Stimulated activated CD4-positive, alpha-beta T cell treated with anti-CD3 and anti-CD28 coated beads, Interleukin-1b, Interleukin-23, amount 100 ng/mL, for 4 hours (primary cell): ENCODE data around the gene SLC2A3.
A peak's percentile ranks its signal among the peaks of the same experiment; 100 is the strongest.
"Not testable (repeated sequence)": the region's sequence is repeated elsewhere in the genome, so short reads cannot be mapped to it uniquely, and the experiment has no call there.

Experiments
- DNase-seq, 2 donors: peaks; one replicate each; pipeline ENCODE4 v3.0.0-alpha.2; 2020; ENCODE audit warnings: low read depth in 2 of 2

The SLC2A3 gene

DNA sequence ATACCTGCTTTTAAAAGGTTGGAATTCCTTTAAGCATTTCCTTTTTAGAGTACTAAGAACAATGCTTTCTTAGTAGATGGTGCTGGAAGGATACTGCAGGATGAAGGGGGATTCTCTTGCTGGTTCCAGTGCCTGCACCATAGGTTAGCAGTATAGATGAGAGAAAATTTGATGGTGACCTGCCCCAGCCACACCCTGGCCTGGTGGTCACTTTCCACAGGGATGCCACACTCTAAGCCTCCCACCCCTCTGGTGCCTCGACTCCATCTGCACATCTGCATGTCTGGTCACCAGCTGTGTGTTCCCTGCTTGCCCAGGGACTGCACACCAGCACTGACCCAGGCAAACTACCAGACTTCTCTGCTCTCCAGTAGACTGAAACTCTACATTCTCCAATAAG, 19.1 kb downstream of the SLC2A3 start:
- DNase-seq: no peak

DNA sequence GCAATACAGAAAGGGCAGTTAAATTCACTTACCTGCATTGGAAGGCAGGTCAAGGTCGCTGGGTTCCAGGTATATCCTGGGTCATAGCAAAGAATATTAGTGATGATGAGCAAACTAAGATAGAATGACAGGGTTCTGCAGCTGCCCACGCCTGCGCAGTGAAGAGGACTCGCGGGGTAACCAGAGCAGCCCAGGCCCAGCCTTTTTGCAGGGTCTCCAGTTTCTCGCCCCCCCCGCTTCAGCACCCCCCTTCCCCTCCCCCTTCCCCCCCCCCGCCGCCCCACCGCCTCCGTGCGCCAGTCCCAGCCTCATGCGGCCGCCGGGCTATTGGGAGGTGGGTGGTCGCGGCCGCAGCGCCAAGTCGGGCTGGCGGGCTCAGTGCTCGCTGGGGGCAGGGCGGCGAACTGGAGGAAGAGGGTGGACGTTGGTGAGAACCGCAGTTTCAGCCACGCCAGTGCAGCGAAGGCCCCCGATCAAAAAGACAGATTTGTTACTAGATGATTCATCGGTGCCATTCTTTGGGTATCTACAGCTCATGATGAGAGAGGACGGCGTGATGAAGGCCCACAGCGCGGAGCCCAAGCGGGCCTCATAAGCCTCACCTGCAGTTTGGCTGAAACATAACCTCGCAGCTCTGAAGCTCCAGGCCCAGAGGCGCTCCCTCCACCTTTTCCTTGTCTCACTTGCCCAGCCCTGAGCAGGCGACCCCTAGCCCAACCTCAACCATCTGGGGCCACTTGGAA, 20.2 kb downstream of the SLC2A3 start:
- DNase-seq: no peak

DNA sequence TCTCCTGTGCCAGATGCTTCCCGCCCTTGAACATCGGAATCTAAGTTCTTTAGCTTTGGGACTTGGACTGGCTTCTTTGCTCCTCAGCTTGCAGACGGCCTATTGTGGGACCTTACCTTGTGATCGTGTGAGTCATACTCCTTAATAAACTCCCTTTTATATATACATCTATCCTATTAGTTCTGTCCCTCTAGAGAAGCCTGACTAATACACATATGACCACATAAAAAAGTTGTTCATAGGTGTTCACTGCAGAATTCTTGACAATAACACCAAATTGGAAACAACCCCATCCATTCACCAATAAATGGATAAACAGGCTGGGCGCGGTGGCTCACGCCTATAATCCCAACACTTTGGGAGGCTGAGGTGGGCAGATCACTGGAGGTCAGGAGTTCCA, 25.9 kb downstream of the SLC2A3 start:
- DNase-seq: not testable (repeated sequence)

DNA sequence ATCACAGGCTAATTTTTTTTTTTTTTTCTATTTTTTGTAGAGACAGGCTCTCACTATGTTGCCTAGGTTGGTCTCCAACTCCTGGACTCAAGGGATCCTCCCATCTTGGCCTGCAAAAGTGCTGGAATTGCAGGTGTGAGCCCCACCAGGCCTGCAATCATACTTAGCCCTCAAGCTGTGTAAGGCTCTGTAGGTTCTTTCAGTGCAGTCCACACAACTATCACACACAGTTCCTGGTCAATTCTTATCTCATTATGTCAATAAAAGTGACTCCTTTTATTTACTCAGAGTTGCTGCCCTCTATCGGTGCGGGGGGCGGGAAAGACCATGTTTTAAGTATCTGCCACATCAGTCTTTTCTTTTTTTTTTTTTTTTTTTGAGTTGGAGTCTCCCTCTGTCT, 29.0 kb downstream of the SLC2A3 start:
- DNase-seq: peak in 1 of 2 donors; percentile 18

DNA sequence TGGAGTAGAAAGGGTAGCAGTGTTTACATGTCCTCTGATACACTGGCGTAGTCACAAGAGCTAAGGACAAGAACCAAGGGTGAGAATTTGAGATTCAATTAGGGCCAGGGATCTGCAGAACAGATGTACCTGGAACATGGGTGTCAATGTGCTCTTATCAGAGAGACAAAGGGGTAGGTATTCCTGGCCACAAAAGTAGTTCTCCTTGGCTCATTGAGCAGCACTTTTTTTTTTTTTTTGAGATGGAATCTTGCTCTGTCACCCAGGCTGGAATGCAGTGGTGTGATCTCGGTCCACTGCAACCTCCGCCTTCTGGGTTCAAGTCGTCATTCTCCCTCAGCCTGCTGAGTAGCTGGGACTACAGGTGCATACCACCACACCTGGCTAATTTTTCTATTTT, 29.7 kb downstream of the SLC2A3 start:
- not testable (repeated sequence) for DNase-seq

DNA sequence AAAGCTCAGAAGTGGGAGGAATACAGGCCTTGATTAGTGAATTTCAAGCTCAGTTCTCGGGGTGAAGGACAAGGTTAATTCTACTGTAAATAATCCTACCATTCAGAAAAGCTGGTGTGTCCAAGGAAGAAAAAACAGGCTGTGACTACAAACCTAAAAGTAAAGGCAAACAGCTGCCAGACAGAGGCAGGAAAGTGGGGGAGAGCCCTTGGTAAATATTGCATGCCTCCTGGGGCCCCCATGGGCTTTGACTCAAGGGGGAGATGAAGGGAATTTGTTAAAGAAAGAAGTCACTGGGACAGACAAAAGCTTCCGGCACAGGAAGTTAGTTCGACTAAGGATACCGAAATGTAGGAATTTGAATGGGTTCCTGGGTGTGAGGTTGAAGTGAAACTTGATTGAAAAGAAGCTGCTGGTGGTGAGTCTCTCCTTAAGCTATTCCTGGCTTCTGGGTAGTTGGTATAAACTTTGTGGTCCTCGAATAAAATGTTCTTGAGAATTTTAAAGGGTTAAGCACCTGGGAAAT, 30.3 kb downstream of the SLC2A3 start:
- DNase-seq: not testable (repeated sequence)

DNA sequence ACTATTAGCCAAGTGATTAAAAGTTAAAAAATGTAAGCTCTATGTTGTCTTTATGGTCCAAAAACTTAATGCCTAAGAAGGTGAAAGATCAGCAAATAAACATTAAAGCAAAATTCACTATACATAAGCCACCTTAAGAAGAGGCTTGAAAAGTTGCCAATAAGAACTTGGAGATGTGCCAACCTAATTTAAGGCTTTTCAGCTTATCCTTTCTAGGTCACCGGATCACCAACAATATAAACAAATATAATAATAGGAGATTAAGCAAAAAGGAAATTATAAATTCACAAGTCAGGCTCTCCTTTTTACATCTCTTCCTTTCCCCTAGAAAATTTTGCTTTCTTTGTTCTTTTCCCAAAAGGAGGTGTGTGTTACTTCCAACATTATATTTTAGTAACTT, 30.9 kb downstream of the SLC2A3 start:
- no peak for DNase-seq

DNA sequence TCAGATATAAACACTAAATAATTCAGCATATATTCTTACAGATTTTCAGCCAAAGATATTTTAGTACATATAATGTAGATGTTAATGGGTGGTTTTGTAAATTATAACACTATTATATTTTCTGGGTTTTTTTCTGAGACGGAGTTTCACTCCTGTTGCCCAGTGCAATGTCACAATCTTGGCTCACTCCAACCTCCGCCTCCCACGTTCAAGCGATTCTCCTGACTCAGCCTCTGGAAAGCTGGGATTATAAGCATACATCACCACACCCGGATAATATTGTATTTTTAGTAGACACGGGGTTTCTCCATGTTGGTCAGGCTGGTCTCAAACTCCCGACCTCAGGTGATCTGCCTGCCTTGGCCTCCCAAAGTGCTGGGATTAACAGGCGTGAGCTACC, 33.6 kb downstream of the SLC2A3 start:
- not testable (repeated sequence) for DNase-seq

DNA sequence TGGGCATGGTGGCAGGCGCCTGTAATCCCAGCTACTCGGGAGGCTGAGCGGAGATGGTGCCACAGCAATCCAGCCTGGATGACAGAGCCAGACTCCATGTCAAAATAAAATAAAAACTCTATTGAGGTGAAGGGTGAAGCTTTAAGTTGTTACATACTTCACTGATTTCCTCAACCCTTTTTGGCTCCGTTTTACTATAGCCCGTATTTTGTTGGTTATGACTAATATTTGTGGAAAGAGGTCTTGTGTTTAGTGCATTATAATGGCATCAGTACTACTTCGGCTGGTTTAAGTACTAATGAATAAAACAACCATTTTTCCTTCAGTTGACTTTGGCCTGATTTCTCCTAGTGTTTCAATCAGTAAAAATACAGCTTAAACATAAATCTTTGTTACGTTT, 36.2 kb downstream of the SLC2A3 start:
- DNase-seq: no peak

DNA sequence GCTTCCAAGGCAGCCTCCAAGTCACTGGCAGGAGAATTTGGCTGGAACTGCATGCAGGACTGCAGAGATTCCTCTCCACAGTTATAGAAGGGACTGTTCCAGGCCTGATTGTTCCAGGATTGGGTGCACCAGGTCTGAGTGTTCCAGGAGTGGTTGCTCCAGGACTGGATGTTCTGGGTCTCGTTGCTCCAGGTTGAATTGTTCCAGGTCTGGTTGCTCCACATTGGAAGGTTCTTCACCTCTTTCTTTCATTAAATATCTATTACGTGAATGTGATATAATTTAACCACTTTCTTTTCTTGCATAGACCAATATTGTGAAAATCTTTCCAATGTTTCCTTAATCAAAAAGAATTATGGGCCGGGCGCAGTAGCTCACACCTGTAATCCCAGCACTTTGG, 39.3 kb downstream of the SLC2A3 start:
- not testable (repeated sequence) for DNase-seq

DNA sequence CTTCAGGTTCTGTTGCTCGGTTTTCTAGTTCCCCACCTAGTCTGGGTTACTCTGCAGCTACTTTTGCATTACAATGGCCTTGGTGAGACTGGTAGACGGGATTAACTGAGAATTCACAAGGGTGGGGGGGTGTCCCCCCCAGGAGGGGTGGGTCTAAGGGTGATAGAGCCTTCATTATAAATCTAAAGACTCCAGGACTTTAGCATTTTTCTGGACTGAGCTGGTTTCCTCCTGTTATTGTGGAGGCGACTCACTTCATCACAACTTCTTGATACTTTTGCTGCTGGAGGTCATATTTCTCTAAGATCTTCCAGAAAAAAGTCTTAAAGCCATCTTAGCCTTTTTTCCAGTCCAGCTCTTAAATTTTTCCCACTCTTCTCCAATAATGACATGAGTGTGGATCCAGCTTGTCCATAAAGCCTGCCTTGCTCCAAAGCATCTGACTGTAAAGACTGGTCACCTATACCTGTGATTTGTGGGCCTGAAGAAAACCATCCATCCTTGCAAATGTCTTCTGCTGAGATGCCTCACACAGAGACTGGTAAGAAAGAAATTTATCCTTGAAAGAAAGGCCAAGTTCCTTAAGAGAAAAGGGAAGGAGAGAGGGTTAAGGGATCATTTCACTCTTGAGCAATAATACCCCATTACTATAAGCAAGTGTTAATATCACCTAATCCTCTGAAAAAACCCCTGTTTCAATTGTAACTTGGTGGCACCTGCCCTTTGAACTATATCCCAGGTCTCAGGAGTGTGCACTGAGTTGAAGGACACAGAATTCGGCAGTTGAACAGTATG, 43.6 kb downstream of the SLC2A3 start:
- DNase-seq: no peak

DNA sequence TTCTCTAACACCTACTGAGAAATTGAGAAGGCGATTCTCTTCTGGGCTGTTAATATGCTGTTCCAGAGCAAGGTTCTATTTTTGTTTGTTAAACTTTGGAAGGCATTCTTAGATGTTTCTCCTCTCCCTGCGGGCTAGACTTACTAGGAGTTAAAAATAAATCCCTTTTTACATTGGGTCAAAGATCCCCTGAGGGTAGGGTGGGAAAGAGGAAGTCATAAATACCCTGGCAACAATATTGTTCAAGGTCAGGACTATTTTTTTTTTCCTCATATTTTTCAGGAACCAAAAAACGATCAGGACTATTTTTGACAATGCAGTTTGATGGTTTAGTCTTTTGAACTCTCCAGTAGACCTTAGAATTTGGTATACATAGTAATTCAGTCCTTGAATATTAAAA, 51.3 kb downstream of the SLC2A3 start:
- DNase-seq: no peak

DNA sequence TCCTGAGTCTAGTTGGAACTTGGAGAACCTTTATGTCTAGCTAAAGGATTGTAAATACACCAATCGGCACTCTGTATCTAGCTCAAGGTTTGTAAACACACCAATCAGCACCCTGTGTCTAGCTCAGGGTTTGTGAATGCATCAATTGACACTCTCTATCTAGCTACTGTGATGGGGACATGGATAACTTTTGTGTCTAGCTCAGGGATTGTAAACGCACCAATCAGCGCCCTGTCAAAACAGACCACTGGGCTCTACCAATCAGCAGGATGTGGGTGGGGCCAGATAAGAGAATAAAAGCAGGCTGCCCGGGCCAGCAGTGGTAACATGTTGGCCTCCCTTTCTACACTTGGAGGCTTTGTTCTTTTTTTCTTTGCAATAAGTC, 54.3 kb downstream of the SLC2A3 start:
- DNase-seq: not testable (repeated sequence)

DNA sequence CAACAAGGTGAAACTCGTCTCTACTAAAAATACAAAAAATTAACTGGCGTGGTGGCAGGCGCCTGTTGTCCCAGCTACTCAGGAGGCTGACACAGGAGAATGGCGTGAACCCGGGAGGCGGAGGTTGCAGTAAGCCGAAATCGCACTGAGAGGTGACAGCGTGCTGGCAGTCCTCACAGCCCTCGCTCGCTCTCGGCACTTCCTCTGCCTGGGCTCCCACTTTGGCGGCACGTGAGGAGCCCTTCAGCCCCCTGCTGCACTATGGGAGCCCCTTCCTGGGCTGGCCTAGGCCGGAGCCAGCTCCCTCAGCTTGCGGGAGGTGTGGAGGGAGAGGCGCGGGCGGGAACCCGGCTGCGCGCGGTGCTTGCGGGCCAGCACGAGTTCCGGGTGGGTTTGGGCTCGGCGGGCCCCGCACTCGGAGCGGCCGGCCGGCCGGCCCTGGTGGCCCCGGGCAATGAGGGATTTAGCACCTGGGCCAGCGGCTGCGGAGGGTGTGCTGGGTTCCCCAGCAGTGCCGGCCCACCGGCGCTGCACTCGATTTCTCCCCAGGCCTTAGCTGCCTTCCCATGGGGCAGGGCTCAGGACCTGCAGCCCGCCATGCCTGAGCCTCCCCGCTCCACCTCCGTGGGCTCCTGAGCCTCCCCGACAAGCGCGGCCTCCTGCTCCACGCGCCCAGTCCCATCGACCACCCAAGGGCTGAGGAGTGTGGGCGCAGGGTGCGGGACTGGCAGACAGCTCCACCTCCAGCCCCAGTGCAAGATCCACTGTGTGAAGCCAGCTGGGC, 54.8 kb downstream of the SLC2A3 start:
- not testable (repeated sequence) for DNase-seq

DNA sequence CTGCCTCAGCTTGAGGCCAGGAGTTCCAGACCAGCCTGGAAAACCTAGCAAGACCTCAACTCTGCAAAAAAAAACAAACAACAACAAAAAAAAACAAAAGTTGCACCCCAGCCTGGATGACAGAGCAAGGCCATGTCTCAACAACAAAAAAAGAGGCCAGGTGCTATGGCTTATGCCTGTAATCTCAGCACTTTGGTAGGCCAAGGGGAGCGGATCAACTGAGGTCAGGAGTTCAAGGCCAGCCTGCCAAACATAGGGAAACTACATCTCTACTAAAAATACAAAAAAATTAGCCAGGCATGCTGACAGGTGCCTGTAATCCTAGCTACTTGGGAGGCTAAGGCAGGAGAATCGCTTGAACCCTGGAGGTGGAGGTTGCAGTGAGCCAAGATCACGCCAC, 56.7 kb downstream of the SLC2A3 start:
- no peak for DNase-seq

DNA sequence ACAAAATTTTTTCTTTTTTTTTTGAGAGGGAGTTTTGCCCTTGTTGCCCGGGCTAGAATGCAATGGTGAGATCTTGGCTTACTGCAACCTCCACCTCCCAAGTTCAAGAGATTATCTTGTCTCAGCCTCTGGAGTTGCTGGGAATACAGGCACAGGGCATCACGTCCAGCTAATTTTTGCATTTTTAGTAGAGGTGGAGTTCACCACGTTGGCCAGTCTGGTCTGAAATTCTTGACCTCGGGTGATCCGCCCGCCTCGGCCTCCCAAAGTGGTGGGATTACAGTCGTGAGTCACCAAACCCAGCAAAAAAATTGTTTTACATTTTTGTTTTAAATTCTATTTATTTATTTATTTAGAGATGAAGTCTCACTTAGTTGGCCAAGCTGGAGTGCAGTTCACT, 58.6 kb downstream of the SLC2A3 start:
- no peak for DNase-seq

DNA sequence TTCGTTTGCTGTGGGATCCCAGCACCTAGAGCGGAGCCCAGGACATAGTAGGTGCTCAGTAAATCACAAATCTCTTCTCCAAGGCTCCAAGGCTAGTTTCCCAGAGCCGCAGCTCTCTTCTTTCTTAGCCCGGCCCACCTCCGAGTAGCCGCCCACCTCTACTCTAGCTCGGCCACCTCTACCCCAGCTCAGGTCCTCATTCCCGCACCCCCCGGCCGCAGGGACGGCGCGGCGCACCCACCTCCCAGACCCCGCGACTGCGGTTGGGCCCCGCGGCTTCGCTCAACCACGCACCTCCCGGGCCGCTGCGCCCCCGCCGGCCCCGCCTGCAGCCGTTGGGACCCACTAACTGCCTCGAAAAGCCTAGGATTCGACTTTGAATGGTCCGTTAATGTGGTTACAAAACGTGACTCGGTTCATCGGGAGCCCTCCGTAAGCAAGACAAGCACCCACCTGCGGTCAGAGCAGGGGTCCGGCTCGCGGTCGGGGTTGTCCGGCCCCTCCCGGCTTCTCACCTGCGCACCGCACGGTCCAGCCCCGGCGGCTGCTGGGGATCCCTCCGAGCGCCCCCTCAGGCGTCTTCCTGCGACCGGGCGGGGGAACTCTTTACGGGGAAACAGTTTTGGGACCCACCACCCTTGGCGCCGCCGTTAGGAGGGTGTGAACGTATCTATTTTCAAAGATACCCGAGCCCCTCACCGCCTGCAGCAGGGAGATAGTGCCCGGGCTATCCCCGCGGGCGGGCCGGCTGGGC, 63.2 kb downstream of the SLC2A3 start, which contains the start of gene SLC2A14:
TSS of gene SLC2A14 (minus strand) at position 350 of the 754 bp plus-strand sequence. CDS start 3,035 bp downstream, outside the sequence.
- no peak for DNase-seq

DNA sequence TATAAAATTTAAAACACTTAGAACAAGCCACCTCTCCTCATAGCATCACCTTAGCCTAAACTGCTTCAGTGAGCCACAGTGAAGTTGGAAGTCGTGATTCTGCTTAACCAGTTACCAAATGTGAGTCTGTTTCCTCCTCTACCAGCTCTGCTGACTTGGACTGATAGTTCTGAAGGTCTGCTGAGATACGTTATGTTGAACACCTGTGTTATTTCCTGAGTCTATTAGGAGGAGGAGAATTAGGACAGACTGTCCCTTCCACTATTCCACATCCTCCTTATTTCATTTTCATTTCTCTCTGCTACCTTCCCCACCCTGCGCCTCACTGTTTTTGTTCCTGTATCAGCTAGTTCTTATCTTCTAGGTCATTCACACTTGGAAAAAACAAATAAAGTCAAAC, 65.7 kb downstream of the SLC2A3 start:
- DNase-seq: no peak
